C4-2B (cell line): ENCODE data around the gene MAOB.
"Not testable (repeated sequence)": the region's sequence is repeated elsewhere in the genome, so short reads cannot be mapped to it uniquely, and the experiment has no call there.

Source experiments
- H3K27ac ChIP-seq: fragments of 450-650 bp; 2 replicates; pipeline ENCODE4 v1.5.1; 2017
- CTCF ChIP-seq: fragments of 450-650 bp; conservative IDR thresholded peaks from 2 replicates; pipeline ENCODE4 v1.5.1; 2017; ENCODE audit warnings: mild to moderate bottlenecking
- ZFX ChIP-seq: fragments of 450-650 bp; IDR thresholded peaks from 2 replicates; pipeline ENCODE4 v1.6.1; 2017

The MAOB gene

DNA sequence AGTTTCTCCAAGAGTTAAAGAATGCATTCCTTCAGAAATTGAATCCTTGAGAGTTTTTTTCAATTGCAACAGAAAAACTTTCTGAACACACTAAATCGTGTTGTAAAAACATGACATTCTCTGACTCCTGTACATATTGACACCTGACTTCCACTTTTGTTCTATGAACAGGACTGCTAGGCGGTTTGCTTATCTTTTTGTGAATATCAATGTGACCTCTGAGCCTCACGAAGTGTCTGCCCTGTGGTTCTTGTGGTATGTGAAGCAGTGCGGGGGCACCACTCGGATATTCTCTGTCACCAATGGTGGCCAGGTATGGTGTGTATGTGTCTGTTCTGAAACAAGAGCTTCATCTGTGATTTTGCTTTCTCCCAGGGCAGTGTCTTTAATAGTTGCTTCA, 154.2 kb downstream of the MAOB start:
- no peak for TF ChIP-seq ZFX
- TF ChIP-seq CTCF: no peak
- no peak overlapping the region for H3K27ac ChIP-seq

DNA sequence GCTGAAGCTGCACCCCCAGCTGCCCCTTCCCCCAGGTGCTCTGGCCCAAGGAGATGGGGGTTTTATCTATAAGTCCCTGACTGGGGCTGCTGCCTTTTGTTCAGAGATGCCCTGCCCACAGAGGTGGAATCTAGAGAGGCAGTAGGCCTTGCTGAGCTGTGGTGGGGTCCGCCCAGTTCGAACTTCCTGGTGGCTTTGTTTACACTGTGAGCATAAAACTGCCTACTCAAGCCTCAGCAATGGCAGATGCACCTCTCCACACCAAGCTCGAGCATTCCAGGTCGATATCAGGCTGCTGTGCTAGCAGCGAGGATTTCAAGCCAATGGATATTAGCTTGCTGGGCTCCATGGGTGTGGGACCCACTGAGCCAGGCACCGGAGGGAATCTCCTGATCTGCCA, 155.0 kb downstream of the MAOB start:
- H3K27ac ChIP-seq: not testable (repeated sequence)

DNA sequence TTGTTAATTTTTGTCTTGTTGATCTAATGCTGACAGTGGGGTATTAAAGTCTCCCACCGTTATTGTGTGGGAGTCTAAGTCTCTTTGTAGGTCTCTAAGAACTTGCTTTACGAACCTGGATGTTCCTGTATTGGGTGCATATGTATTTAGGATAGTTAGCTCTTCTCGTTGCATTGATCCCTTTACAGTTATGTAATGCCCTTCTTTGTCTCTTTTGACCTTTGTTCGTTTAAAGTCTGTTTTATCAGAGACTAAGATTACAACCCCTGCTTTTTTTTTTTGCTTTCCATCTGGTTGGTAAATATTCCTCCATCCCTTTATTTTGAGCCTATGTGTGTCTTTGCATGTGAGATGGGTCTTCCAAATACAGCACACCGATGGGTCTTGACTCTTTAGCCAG, 157.0 kb downstream of the MAOB start:
- H3K27ac ChIP-seq: not testable (repeated sequence)

- no peak overlapping the region for H3K27ac ChIP-seq
- TF ChIP-seq ZFX (no peak), CTCF (no peak)
Measured at GRCh38 chrX:43720961-43721360, 161.3 kb downstream of the MAOB start.

GRCh38 chrX:43720082-43720481, 162.2 kb downstream of the MAOB start:
- TF ChIP-seq CTCF: no peak
- H3K27ac ChIP-seq: no peak overlapping the region

GRCh38 chrX:43718956-43719355, 163.3 kb downstream of the MAOB start:
- no peak for TF ChIP-seq CTCF
- no peak overlapping the region for H3K27ac ChIP-seq

DNA sequence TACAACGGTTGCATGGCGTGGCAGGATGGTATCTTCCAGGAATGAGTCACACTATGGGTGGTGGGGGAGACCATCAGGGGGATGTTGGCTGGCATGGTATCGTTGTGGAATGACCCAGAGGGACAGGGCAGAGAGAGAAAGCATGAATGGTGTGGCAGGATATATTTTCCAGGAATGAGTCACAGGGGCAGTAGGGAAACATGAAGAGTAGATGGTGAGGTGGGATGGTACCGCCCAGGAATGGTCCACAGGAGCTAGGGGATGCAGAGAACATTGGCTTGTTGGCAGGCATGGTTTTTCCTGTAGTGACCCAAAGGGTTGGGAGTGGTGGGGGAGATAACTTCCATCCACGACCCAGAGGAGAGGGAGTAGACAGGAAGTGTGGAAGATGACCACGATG, 163.7 kb downstream of the MAOB start:
- TF ChIP-seq ZFX (no peak), CTCF (no peak)
- no peak overlapping the region for H3K27ac ChIP-seq

DNA sequence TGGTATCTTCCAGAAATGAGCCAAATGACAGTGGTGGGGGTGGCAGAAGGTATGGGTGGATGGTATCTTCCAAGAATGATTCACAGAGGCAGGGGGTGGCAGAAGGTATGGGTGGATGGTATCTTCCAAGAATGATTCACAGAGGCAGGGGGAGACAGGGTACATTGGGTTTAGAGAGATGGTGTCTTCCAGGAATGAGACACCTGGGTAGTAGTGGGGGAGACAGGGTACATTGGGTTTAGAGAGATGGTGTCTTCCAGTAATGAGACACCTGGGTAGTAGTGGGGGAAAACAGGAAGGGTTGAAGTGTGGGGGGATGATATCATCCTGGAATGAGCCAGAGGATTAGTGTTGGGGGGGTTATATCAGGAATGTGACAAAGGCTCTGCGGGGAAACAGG, 164.2 kb downstream of the MAOB start:
- TF ChIP-seq ZFX: no peak
- no peak for TF ChIP-seq CTCF
- H3K27ac ChIP-seq: no peak overlapping the region

DNA sequence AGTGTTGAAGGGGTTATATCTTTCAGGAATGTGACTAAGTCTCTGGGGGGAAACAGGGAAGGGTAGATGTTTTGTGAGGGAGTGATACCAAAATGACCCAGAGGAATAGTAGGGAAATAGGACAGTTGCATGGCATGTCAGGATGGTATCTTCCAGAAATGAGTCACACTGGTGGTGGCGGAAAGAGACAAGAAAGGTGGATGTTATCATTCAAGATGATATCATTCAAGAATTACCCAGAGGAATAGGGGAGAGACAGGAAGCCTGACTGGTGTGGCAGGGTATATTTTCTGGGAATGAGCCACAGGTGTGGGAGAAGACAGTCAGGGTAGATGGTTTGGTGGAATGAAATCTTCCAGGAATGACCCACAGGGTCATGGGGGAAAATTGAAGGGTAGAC, 165.1 kb downstream of the MAOB start:
- no peak overlapping the region for H3K27ac ChIP-seq
- TF ChIP-seq CTCF: no peak
- TF ChIP-seq ZFX: no peak
